D721Med (cell line): Measurements from ENCODE around the gene SCN1A.
"Not testable (repeated sequence)": the region's sequence is repeated elsewhere in the genome, so short reads cannot be mapped to it uniquely, and the experiment has no call there.

Experiments used
- DNase-seq: peaks from one replicate; pipeline ENCODE4 v3.0.0; 2011; ENCODE audit warnings: low spot score; ENCODE audit not compliant: insufficient read length
- FAIRE-seq: peaks from 2 replicates; lab custom pipeline; 2011; peaks lifted over from hg19 to GRCh38; lab: Jason Lieb, UNC
- CTCF ChIP-seq: IDR thresholded peaks from 2 replicates; pipeline ENCODE4 v1.5.1; 2012; ENCODE audit warnings: mild to moderate bottlenecking, control low read depth; ENCODE audit not compliant: insufficient read depth; ENCODE audit errors: missing control alignments

The SCN1A gene

GRCh38 chr2:166118180-166118579 lies 9.6 kb downstream of the SCN1A start:
- no peak for TF ChIP-seq CTCF
- FAIRE-seq = no peak
- no peak for DNase-seq

GRCh38 chr2:166117491-166117890 lies 10.3 kb downstream of the SCN1A start:
- no peak for TF ChIP-seq CTCF
- no peak for DNase-seq
- FAIRE-seq = no peak

GRCh38 chr2:166115589-166115988 lies 12.2 kb downstream of the SCN1A start:
- DNase-seq (no peak), FAIRE-seq (no peak)
- TF ChIP-seq CTCF = no peak

GRCh38 chr2:166112193-166112605 lies 15.6 kb downstream of the SCN1A start:
- DNase-seq = no peak
- TF ChIP-seq CTCF = no peak
- FAIRE-seq = no peak

- FAIRE-seq = peak; percentile 64
- DNase-seq = no peak
- TF ChIP-seq CTCF = peak; percentile 81
Measured at GRCh38 chr2:166106431-166107015, 21.3 kb downstream of the SCN1A start.

GRCh38 chr2:166104773-166105172 lies 23.0 kb downstream of the SCN1A start:
- TF ChIP-seq CTCF = no peak
- FAIRE-seq (no peak), DNase-seq (no peak)

- DNase-seq (no peak), FAIRE-seq (no peak)
- TF ChIP-seq CTCF = no peak
Measured at GRCh38 chr2:166104084-166104483, 23.7 kb downstream of the SCN1A start.

GRCh38 chr2:166103277-166103676 lies 24.5 kb downstream of the SCN1A start:
- DNase-seq, FAIRE-seq: not testable (repeated sequence)
